DND-41 (cell line): ENCODE measurements around the gene TCF7L1.

ENCODE experiments used
- ATAC-seq: fragments of 200-7000 bp; cut with Tn5 transposase; 3 replicates; pipeline ENCODE4 v1.9.1; 2021; ENCODE audit warnings: low read depth; ENCODE audit not compliant: insufficient read depth
- DNase-seq: peaks from one replicate; pipeline ENCODE4 v3.0.0-alpha.2; 2020
- H2AFZ ChIP-seq: 2 replicates; pipeline ENCODE4 v1.6.0; 2012; ENCODE audit warnings: low read depth, low read length
- H3K27ac ChIP-seq: 2 replicates; pipeline ENCODE4 v1.5.1; 2012; ENCODE audit warnings: low read length, inconsistent platforms
- H3K27me3 ChIP-seq: fragments of 200-600 bp; sonication (generic); 2 replicates; pipeline ENCODE4 v1.6.0; 2012; ENCODE audit warnings: low read length, mild to moderate bottlenecking, inconsistent platforms; ENCODE audit not compliant: insufficient read depth, poor library complexity
- H3K36me3 ChIP-seq: 2 replicates; pipeline ENCODE4 v1.5.1; 2012; ENCODE audit warnings: low read length, inconsistent platforms; ENCODE audit not compliant: insufficient read depth
- H3K4me1 ChIP-seq: 2 replicates; pipeline ENCODE4 v1.5.1; 2012; ENCODE audit warnings: mild to moderate bottlenecking, low read length; ENCODE audit not compliant: insufficient read depth
- H3K4me2 ChIP-seq: 2 replicates; pipeline ENCODE4 v1.6.0; 2012; ENCODE audit warnings: mild to moderate bottlenecking, moderate library complexity, low read length, inconsistent platforms; ENCODE audit not compliant: insufficient read depth
- H3K4me3 ChIP-seq, 2 experiments: fragments of 200-600 bp in 1 of 2; shearing (Covaris generic) in 1 of 2; 2 replicates each; pipeline ENCODE4 v1.5.1; 2012 to 2016; ENCODE audit warnings: inconsistent platforms in 2 of 2, low read length in 2 of 2, mild to moderate bottlenecking in 2 of 2, low read depth in 1 of 2, moderate library complexity in 1 of 2
- H3K79me2 ChIP-seq: 2 replicates; pipeline ENCODE4 v1.6.0; 2012; ENCODE audit warnings: low read length, inconsistent platforms; ENCODE audit not compliant: insufficient read depth
- H3K9ac ChIP-seq: 2 replicates; pipeline ENCODE4 v1.6.0; 2012; ENCODE audit warnings: low read depth, mild to moderate bottlenecking, inconsistent platforms, low read length, moderate library complexity
- H3K9me3 ChIP-seq: 2 replicates; pipeline ENCODE4 v1.5.1; 2012; ENCODE audit warnings: low read length, moderate library complexity, mild to moderate bottlenecking, inconsistent platforms; ENCODE audit not compliant: insufficient read depth, severe bottlenecking
- H4K20me1 ChIP-seq: 2 replicates; pipeline ENCODE4 v1.6.0; 2012; ENCODE audit warnings: low read length; ENCODE audit not compliant: insufficient read depth
- CTCF ChIP-seq: IDR thresholded peaks from 2 replicates; pipeline ENCODE4 v1.5.1; 2012; ENCODE audit warnings: borderline replicate concordance, low read length, moderate library complexity, mild to moderate bottlenecking; ENCODE audit not compliant: poor library complexity, severe bottlenecking; ENCODE audit errors: extremely low read depth
- EZH2 ChIP-seq: IDR thresholded peaks from 3 replicates; pipeline ENCODE4 v1.6.1; 2012; ENCODE audit warnings: borderline replicate concordance, low read depth, mild to moderate bottlenecking, moderate library complexity, low read length, inconsistent platforms; ENCODE audit not compliant: severe bottlenecking

The TCF7L1 gene

GRCh38 chr2:85160966-85161960 lies 28.1 kb downstream of the TCF7L1 start:
- H4K20me1 ChIP-seq, result no peaks in the 10 kb centered on the region; the same call in 1 of the 2 replicates
- ATAC-seq (no peak), DNase-seq (no peak)
- no peak overlapping the region for H2AFZ ChIP-seq
- H3K9me3 ChIP-seq, result no peaks in the 10 kb centered on the region
- no peaks in the 10 kb centered on the region for H3K79me2 ChIP-seq
- no peak overlapping the region for H3K27ac ChIP-seq
- H3K4me3 ChIP-seq, result no peak overlapping the region
- TF ChIP-seq EZH2 (no peak), CTCF (no peak)
- no peaks in the 10 kb centered on the region for H3K4me1 ChIP-seq
- no peak overlapping the region for H3K4me2 ChIP-seq
- peaks cover 26% of the 10 kb centered on the region for H3K27me3 ChIP-seq
- H3K9ac ChIP-seq, result no peak overlapping the region
- no peaks in the 10 kb centered on the region for H3K36me3 ChIP-seq

GRCh38 chr2:85162746-85163301 lies 29.6 kb downstream of the TCF7L1 start:
- no peaks in the 10 kb centered on the region for H3K79me2 ChIP-seq
- no peak overlapping the region for H3K9ac ChIP-seq
- no peaks in the 10 kb centered on the region for H3K36me3 ChIP-seq
- peaks cover 26% of the 10 kb centered on the region for H3K27me3 ChIP-seq
- no peaks in the 10 kb centered on the region; the same call in 1 of the 2 replicates for H4K20me1 ChIP-seq
- no peak overlapping the region for H3K4me3 ChIP-seq
- ATAC-seq (no peak), DNase-seq (no peak)
- no peak overlapping the region for H3K4me2 ChIP-seq
- no peak overlapping the region for H3K27ac ChIP-seq
- no peak for TF ChIP-seq EZH2
- TF ChIP-seq CTCF, result no peak
- no peaks in the 10 kb centered on the region for H3K4me1 ChIP-seq
- H3K9me3 ChIP-seq, result no peaks in the 10 kb centered on the region
- H2AFZ ChIP-seq, result no peak overlapping the region

GRCh38 chr2:85163675-85164074 lies 30.5 kb downstream of the TCF7L1 start:
- ATAC-seq (no peak), DNase-seq (no peak)
- no peak for TF ChIP-seq EZH2
- no peak for TF ChIP-seq CTCF
- H3K79me2 ChIP-seq, result no peaks in the 10 kb centered on the region
- no peak overlapping the region for H3K4me3 ChIP-seq
- H3K36me3 ChIP-seq, result no peaks in the 10 kb centered on the region
- no peak overlapping the region for H2AFZ ChIP-seq
- H3K9ac ChIP-seq, result no peak overlapping the region
- no peaks in the 10 kb centered on the region for H3K9me3 ChIP-seq
- H3K27me3 ChIP-seq, result peaks cover 22% of the 10 kb centered on the region
- H4K20me1 ChIP-seq, result no peaks in the 10 kb centered on the region; the same call in 1 of the 2 replicates
- no peaks in the 10 kb centered on the region for H3K4me1 ChIP-seq
- no peak overlapping the region for H3K27ac ChIP-seq
- no peak overlapping the region for H3K4me2 ChIP-seq
